IPS-20b (cell line): ENCODE data around the gene PBOV1.

ENCODE experiments used
- H3K27ac ChIP-seq: one replicate; pipeline ENCODE4 v1.5.1; 2013; ENCODE audit warnings: low read length
- H3K27me3 ChIP-seq: 2 replicates; pipeline ENCODE4 v1.6.1; 2013; ENCODE audit warnings: mild to moderate bottlenecking, low read length, inconsistent platforms; ENCODE audit not compliant: insufficient read depth
- H3K36me3 ChIP-seq: 2 replicates; pipeline ENCODE4 v1.6.1; 2013; ENCODE audit warnings: low read depth, mild to moderate bottlenecking, inconsistent platforms, low read length, moderate library complexity; ENCODE audit not compliant: insufficient read depth
- H3K4me1 ChIP-seq: 2 replicates; pipeline ENCODE4 v1.6.1; 2013; ENCODE audit warnings: mild to moderate bottlenecking, control low read depth, inconsistent platforms, low read length, moderate library complexity; ENCODE audit not compliant: insufficient read depth
- H3K4me3 ChIP-seq: 2 replicates; pipeline ENCODE4 v1.5.1; 2013; ENCODE audit warnings: mild to moderate bottlenecking, low read length, inconsistent platforms
- H3K9ac ChIP-seq: 2 replicates; pipeline ENCODE4 v1.6.1; 2013; ENCODE audit warnings: low read depth, mild to moderate bottlenecking, inconsistent platforms, low read length, moderate library complexity
- H3K9me3 ChIP-seq: 2 replicates; pipeline ENCODE4 v1.6.1; 2013; ENCODE audit warnings: mild to moderate bottlenecking, low read depth, low read length, inconsistent platforms; ENCODE audit not compliant: insufficient read depth

Gene PBOV1

DNA sequence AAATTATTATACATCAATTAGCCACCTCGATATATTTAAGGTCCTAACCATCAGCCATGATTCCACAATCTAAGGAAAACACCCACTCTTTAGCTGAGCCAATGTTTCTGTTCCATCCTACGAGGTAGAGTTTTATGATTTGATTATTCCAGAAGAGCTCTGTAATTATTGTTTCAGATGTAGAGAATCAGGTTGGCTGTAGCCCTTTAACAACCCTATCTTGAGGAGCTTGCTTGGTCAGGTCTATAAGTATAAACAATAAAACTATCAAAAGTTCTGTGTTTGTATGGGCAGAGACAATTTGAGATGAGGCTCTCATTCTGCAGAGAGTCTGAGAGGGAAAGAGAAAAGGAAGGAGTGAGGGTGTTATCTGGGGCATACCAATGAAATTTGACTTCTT is at the start of gene PBOV1:
Gene PBOV1, minus strand, starts transcription at position 43 of the 400 bp plus-strand sequence. CDS start 96 bp downstream, outside the sequence.
- no peak within 1 kb of the TSS for H3K27ac ChIP-seq
- H3K9ac ChIP-seq, result no peak within 1 kb of the TSS
- H3K36me3 ChIP-seq, result no peaks in the 10 kb centered on the region
- no peaks in the 10 kb centered on the region for H3K4me1 ChIP-seq
- no peak within 1 kb of the TSS for H3K4me3 ChIP-seq
- H3K9me3 ChIP-seq, result no peaks in the 10 kb centered on the region
- H3K27me3 ChIP-seq, result no peaks in the 10 kb centered on the region

GRCh38 chr6:138266095-138266494 is 47.8 kb upstream of the PBOV1 start:
- no peaks in the 10 kb centered on the region for H3K4me1 ChIP-seq
- H3K9me3 ChIP-seq, result no peaks in the 10 kb centered on the region
- H3K36me3 ChIP-seq, result peaks cover 13% of the 10 kb centered on the region; the same call in 1 of the 2 replicates
- H3K27me3 ChIP-seq, result no peaks in the 10 kb centered on the region
- no peak overlapping the region for H3K27ac ChIP-seq
- no peak overlapping the region for H3K4me3 ChIP-seq
- no peak overlapping the region for H3K9ac ChIP-seq

GRCh38 chr6:138264372-138264880 is 46.1 kb upstream of the PBOV1 start:
- Histone ChIP-seq H3K9me3 (no peaks in the 10 kb centered on the region), H3K4me3 (no peak overlapping the region), H3K27me3 (no peaks in the 10 kb centered on the region), H3K9ac (no peak overlapping the region), H3K4me1 (no peaks in the 10 kb centered on the region), H3K36me3 (peaks cover 13% of the 10 kb centered on the region; the same call in 1 of the 2 replicates), H3K27ac (no peak overlapping the region)

DNA sequence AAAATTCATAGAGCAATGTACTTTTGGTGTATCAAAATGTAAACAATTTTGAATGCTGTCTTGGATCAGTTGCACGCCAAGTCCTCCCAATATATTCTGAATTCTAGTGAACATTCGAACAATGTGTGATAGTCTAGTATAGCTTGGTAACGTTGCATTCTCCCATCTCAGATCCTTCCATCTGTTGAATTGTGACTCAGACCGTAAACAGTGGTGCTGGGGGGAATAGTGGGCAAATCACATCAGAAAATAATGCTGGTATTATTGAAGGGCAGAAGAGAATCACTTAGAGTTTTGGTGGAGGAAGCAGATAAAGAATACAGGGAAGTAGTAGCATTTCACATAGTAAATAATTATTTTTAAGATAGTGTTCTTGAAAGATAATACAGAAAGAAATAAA is 45.7 kb upstream of the PBOV1 start:
- no peak overlapping the region for H3K4me3 ChIP-seq
- H3K4me1 ChIP-seq, result no peaks in the 10 kb centered on the region
- peaks cover 16% of the 10 kb centered on the region; the same call in 1 of the 2 replicates for H3K36me3 ChIP-seq
- no peaks in the 10 kb centered on the region for H3K27me3 ChIP-seq
- no peaks in the 10 kb centered on the region for H3K9me3 ChIP-seq
- H3K27ac ChIP-seq, result no peak overlapping the region
- H3K9ac ChIP-seq, result no peak overlapping the region

DNA sequence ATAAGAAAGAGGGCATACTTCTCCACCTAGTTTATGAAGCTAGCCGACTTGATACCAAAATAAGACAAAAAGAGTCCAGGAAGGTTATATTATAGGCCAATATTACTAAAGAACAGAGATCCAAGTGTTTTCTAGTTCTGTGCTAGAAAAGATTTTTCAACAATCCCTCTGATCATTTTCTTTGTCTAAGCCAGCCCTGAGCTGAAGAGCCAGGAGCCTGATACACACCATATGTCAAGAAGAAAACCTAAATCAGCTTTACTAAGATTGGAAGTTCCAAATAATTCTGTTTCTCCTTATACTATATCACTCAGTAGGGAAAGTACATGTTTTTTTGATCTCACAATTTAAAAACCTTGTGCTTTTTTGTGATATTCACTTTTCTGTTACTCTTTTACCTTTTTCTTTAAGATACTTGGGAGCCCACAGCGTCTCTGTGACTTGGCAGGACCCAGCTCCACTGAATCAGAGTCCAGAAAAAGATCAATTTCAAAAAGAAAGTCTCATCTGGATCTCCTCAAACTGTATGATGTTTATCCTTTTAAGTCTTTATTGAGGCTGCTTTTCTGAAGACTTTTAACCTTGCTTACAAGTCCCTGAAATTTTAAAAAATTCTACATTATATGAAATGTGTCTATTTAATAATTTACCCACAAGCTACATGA is 43.0 kb upstream of the PBOV1 start:
- Histone ChIP-seq H3K4me3 (no peak overlapping the region), H3K9me3 (no peaks in the 10 kb centered on the region), H3K27me3 (no peaks in the 10 kb centered on the region), H3K4me1 (no peaks in the 10 kb centered on the region), H3K36me3 (peaks cover 24% of the 10 kb centered on the region; the same call in 1 of the 2 replicates), H3K9ac (no peak overlapping the region), H3K27ac (no peak overlapping the region)

DNA sequence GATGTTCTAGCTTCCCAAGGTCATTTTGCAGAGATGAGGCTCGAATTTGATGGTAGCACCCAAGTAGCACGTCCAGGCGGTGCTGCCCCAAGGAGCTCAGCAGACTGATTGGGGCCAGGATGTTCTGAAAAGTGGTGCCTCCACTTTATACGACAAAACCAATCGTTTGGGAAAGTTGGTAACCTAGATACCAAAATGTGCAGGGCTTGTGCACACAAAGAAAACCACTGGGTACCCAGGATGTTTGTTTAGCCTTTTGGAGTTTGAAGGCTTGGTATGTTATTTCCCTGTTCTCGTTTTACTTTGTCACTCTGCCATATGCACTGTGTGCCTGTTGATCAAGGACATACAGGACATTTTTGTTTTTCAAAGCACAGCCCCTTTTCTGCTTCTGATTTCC is 40.7 kb upstream of the PBOV1 start:
- Histone ChIP-seq H3K36me3 (peaks cover 30% of the 10 kb centered on the region), H3K4me3 (no peak overlapping the region), H3K4me1 (no peaks in the 10 kb centered on the region), H3K9me3 (no peaks in the 10 kb centered on the region), H3K9ac (no peak overlapping the region), H3K27ac (no peak overlapping the region), H3K27me3 (no peaks in the 10 kb centered on the region)

- Histone ChIP-seq H3K9ac (no peak overlapping the region), H3K9me3 (no peaks in the 10 kb centered on the region), H3K27ac (no peak overlapping the region), H3K27me3 (no peaks in the 10 kb centered on the region), H3K4me3 (no peak overlapping the region), H3K36me3 (peaks cover 30% of the 10 kb centered on the region), H3K4me1 (no peaks in the 10 kb centered on the region)
Measured at GRCh38 chr6:138258197-138258596, 39.9 kb upstream of the PBOV1 start.

- Histone ChIP-seq H3K4me1 (no peaks in the 10 kb centered on the region), H3K9ac (no peak overlapping the region), H3K36me3 (peaks cover 25% of the 10 kb centered on the region), H3K4me3 (no peak overlapping the region), H3K27ac (no peak overlapping the region), H3K9me3 (no peaks in the 10 kb centered on the region), H3K27me3 (no peaks in the 10 kb centered on the region)
Measured at GRCh38 chr6:138257638-138258040, 39.3 kb upstream of the PBOV1 start.

DNA sequence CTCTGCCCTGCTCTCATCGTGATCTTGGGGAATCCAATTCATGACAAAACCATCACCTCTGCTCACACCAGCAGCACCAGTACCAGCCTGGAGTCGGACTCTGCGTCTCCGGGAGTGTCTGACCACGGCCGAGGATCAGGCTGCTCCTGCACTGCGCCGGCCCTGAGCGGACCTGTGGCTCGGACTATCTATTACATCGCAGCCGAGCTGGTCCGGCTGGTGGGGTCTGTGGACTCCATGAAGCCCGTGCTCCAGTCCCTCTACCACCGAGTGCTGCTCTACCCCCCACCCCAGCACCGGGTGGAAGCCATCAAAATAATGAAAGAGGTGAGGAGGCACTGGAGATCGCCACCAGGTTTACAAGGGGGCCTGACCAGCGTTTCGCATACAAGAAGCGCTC is 37.2 kb upstream of the PBOV1 start:
- Histone ChIP-seq H3K9ac (no peak overlapping the region), H3K4me3 (no peak overlapping the region), H3K9me3 (no peaks in the 10 kb centered on the region), H3K36me3 (peaks cover 25% of the 10 kb centered on the region), H3K27me3 (no peaks in the 10 kb centered on the region), H3K27ac (no peak overlapping the region), H3K4me1 (no peaks in the 10 kb centered on the region)

- no peak overlapping the region for H3K4me3 ChIP-seq
- H3K4me1 ChIP-seq, result no peaks in the 10 kb centered on the region
- no peaks in the 10 kb centered on the region for H3K9me3 ChIP-seq
- H3K9ac ChIP-seq, result no peak overlapping the region
- peaks cover 19% of the 10 kb centered on the region for H3K36me3 ChIP-seq
- H3K27me3 ChIP-seq, result no peaks in the 10 kb centered on the region
- H3K27ac ChIP-seq, result no peak overlapping the region
Measured at GRCh38 chr6:138253731-138254130, 35.4 kb upstream of the PBOV1 start.

DNA sequence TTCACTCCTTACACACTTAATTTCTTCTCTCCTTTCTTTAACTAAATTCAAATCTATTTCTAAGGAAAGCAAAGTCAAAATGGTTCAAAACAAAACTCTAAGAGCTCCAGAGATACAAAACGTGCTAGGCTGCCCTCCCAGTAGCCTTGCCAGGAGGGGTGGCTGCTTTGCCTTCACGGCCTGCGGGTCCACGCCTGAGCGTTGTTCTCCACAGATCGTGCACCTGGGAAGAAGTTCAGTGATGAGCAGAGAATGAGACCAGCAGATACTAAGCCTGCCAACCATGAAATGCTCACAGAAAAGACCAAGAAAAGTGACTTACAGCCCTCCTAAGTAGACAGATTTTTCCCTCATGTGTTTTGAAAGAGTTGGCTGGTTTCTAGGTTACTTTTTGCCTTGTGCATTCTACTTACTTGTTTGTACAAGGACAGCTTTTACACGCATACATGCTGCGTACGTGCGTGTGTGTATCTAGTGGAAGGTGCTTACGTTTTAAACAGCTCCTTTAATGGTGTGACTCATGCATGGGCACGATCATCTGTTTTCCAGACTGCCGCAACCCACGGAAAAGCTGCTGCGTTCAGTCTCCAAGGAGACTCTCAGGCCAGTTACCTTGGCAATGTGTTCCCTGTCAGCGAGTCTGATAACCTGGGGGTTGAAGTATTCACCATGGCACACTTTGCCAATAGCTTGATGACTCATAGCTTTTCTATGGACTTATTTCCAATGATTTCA is 32.4 kb upstream of the PBOV1 start:
- Histone ChIP-seq H3K36me3 (peaks cover 8% of the 10 kb centered on the region), H3K9me3 (no peaks in the 10 kb centered on the region), H3K27me3 (no peaks in the 10 kb centered on the region), H3K9ac (no peak overlapping the region), H3K4me3 (no peak overlapping the region), H3K4me1 (no peaks in the 10 kb centered on the region), H3K27ac (no peak overlapping the region)

DNA sequence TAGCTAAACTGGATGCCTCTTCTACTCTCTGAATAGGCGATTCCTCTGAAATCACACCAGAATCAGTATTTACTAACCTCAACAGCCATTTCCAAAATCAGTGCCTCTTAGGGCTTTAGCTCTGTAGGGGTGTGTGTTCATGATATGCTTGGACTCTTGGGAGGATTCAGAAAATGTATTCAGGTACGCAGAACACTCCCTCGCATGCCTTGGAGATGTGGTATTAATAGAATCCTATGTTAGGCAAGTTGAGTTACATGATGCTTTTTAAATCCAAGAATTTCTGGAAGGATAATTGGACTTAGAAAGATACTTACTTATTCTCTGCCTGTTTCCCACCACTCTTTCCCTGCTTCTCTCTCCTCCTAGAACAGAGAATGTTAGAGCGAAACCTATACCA is 31.8 kb upstream of the PBOV1 start:
- Histone ChIP-seq H3K27ac (no peak overlapping the region), H3K36me3 (peaks cover 7% of the 10 kb centered on the region; the same call in 1 of the 2 replicates), H3K4me1 (no peaks in the 10 kb centered on the region), H3K4me3 (no peak overlapping the region), H3K9me3 (no peaks in the 10 kb centered on the region), H3K9ac (no peak overlapping the region), H3K27me3 (no peaks in the 10 kb centered on the region)
